H9 (cell line): ENCODE data around the gene ADCY1. TPM values are rescaled to one million over a fixed set of nuclear protein-coding genes. Genes with fewer than 3 reads are reported as not detected.
A peak's percentile ranks its signal among the peaks of the same experiment; 100 is the strongest.
"Not testable (repeated sequence)": the region's sequence is repeated elsewhere in the genome, so short reads cannot be mapped to it uniquely, and the experiment has no call there.

Source experiments
- DNase-seq: peaks from one replicate; pipeline ENCODE4 v3.0.0-alpha.2; 2017
- H2AFZ ChIP-seq: one replicate; pipeline ENCODE4 v1.6.1; 2013; ENCODE audit warnings: mild to moderate bottlenecking, low read length, control low read depth, moderate library complexity
- H2AK5ac ChIP-seq: 2 replicates; pipeline ENCODE4 v1.6.1; 2013; ENCODE audit warnings: low read length, control low read depth, mixed read lengths; ENCODE audit not compliant: insufficient read length
- H2BK120ac ChIP-seq: one replicate; pipeline ENCODE4 v1.6.1; 2013; ENCODE audit warnings: low read depth, mild to moderate bottlenecking, low read length, control low read depth, inconsistent platforms; ENCODE audit not compliant: poor library complexity, severe bottlenecking
- H2BK12ac ChIP-seq: 2 replicates; pipeline ENCODE4 v1.6.1; 2013; ENCODE audit warnings: low read length, control low read depth, mixed read lengths, low read depth; ENCODE audit not compliant: insufficient read length
- H2BK15ac ChIP-seq: 2 replicates; pipeline ENCODE4 v1.6.1; 2013; ENCODE audit warnings: low read depth, low read length, control low read depth
- H2BK20ac ChIP-seq: one replicate; pipeline ENCODE4 v1.6.1; 2013; ENCODE audit warnings: low read depth, mild to moderate bottlenecking, low read length, control low read depth, inconsistent platforms; ENCODE audit not compliant: poor library complexity, severe bottlenecking
- H2BK5ac ChIP-seq: 2 replicates; pipeline ENCODE4 v1.6.1; 2013; ENCODE audit warnings: low read length, control low read depth, mixed read lengths; ENCODE audit not compliant: insufficient read length
- H3K14ac ChIP-seq: 2 replicates; pipeline ENCODE4 v1.6.1; 2013; ENCODE audit warnings: low read length, control low read depth; ENCODE audit not compliant: insufficient read depth
- H3K18ac ChIP-seq: 2 replicates; pipeline ENCODE4 v1.6.1; 2013; ENCODE audit warnings: low read depth, mild to moderate bottlenecking, mixed read lengths, low read length, control low read depth; ENCODE audit not compliant: insufficient read length
- H3K23ac ChIP-seq: 2 replicates; pipeline ENCODE4 v1.6.1; 2013; ENCODE audit warnings: low read length, control low read depth, mixed read lengths, low read depth; ENCODE audit not compliant: insufficient read length
- H3K23me2 ChIP-seq: 2 replicates; pipeline ENCODE4 v1.6.1; 2013; ENCODE audit warnings: low read depth, mild to moderate bottlenecking, mixed read lengths, low read length, control low read depth; ENCODE audit not compliant: insufficient read length, poor library complexity, severe bottlenecking
- H3K27ac ChIP-seq: 2 replicates; pipeline ENCODE4 v1.5.1; 2013; ENCODE audit warnings: low read length, control low read depth, mixed read lengths, low read depth; ENCODE audit not compliant: insufficient read length
- H3K27me3 ChIP-seq: 2 replicates; pipeline ENCODE4 v1.6.1; 2013; ENCODE audit warnings: low read length, control low read depth, inconsistent platforms; ENCODE audit not compliant: insufficient read depth
- H3K4ac ChIP-seq: 2 replicates; pipeline ENCODE4 v1.6.1; 2013; ENCODE audit warnings: low read depth, mild to moderate bottlenecking, control low read depth, inconsistent platforms, low read length, moderate library complexity
- H3K4me1 ChIP-seq: 2 replicates; pipeline ENCODE4 v1.6.1; 2013; ENCODE audit warnings: low read length, control low read depth, inconsistent platforms; ENCODE audit not compliant: insufficient read depth
- H3K4me2 ChIP-seq: 2 replicates; pipeline ENCODE4 v1.6.1; 2013; ENCODE audit warnings: low read length, control low read depth, mixed read lengths; ENCODE audit not compliant: insufficient read length, insufficient read depth
- H3K56ac ChIP-seq: 2 replicates; pipeline ENCODE4 v1.6.1; 2013; ENCODE audit warnings: low read depth, mild to moderate bottlenecking, mixed read lengths, low read length, control low read depth; ENCODE audit not compliant: insufficient read length
- H3K79me1 ChIP-seq: 2 replicates; pipeline ENCODE4 v1.6.1; 2013; ENCODE audit warnings: low read depth, mild to moderate bottlenecking, moderate library complexity, low read length, control low read depth, inconsistent platforms; ENCODE audit not compliant: insufficient read depth, poor library complexity, severe bottlenecking
- H3K79me2 ChIP-seq: 2 replicates; pipeline ENCODE4 v1.6.1; 2013; ENCODE audit warnings: low read length, control low read depth, inconsistent platforms; ENCODE audit not compliant: insufficient read depth
- H3K9ac ChIP-seq: 2 replicates; pipeline ENCODE4 v1.6.1; 2013; ENCODE audit warnings: low read length, control low read depth, mixed read lengths; ENCODE audit not compliant: insufficient read length; ENCODE audit errors: extremely low read depth
- H3K9me3 ChIP-seq: one replicate; pipeline ENCODE4 v1.6.1; 2013; ENCODE audit warnings: low read depth, low read length, inconsistent platforms; ENCODE audit not compliant: control insufficient read depth
- H3T11ph ChIP-seq: one replicate; pipeline ENCODE4 v1.6.1; 2013; ENCODE audit warnings: mild to moderate bottlenecking, low read length, control low read depth, inconsistent platforms
- H4K20me1 ChIP-seq: one replicate; pipeline ENCODE4 v1.6.1; 2013; ENCODE audit not compliant: control insufficient read depth, insufficient read length, insufficient read depth
- H4K5ac ChIP-seq: 2 replicates; pipeline ENCODE4 v1.6.1; 2013; ENCODE audit warnings: low read depth, mild to moderate bottlenecking, mixed read lengths, low read length, control low read depth; ENCODE audit not compliant: insufficient read length
- H4K8ac ChIP-seq: replicated peaks from 2 replicates; pipeline ENCODE4 v1.6.1; 2013; ENCODE audit warnings: low read length, control low read depth, mixed read lengths, low read depth; ENCODE audit not compliant: insufficient read length
- H4K91ac ChIP-seq: 2 replicates; pipeline ENCODE4 v1.6.1; 2013; ENCODE audit warnings: low read depth, mild to moderate bottlenecking, moderate library complexity, mixed read lengths, low read length, control low read depth; ENCODE audit not compliant: insufficient read length
- H3K27ac Mint-ChIP-seq, 3 experiments: 2 replicates in 2 of 3; 3 replicates in 1 of 3; pipeline ENCODE4 v1.8.0; 2020 to 2021; ENCODE audit warnings: mixed read lengths in 3 of 3, mild to moderate bottlenecking in 1 of 3, moderate library complexity in 1 of 3
- H3K27me3 Mint-ChIP-seq: 2 replicates; pipeline ENCODE4 v1.8.0; 2021; ENCODE audit warnings: low read depth, mild to moderate bottlenecking, moderate library complexity, mixed read lengths
- H3K36me3 Mint-ChIP-seq, 3 experiments: 2 replicates in 2 of 3; 3 replicates in 1 of 3; pipeline ENCODE4 v1.8.0; 2020 to 2021; ENCODE audit warnings: low read depth in 3 of 3, mixed read lengths in 3 of 3; ENCODE audit not compliant: insufficient read depth in 1 of 3
- H3K4me1 Mint-ChIP-seq, 2 experiments: 2 replicates each; pipeline ENCODE4 v1.8.0; 2020; ENCODE audit warnings: mixed read lengths in 2 of 2
- H3K4me3 Mint-ChIP-seq, 2 experiments: 2 replicates in 1 of 2; 3 replicates in 1 of 2; pipeline ENCODE4 v1.8.0; 2020 to 2021; ENCODE audit warnings: mild to moderate bottlenecking in 2 of 2, mixed read lengths in 2 of 2, moderate library complexity in 1 of 2
- H3K9me3 Mint-ChIP-seq, 2 experiments: 2 replicates in 1 of 2; 3 replicates in 1 of 2; pipeline ENCODE4 v1.8.0; 2020; ENCODE audit warnings: mild to moderate bottlenecking in 2 of 2, mixed read lengths in 2 of 2, moderate library complexity in 1 of 2
- CTCF ChIP-seq: fragments of 200-600 bp; sonication (generic); conservative IDR thresholded peaks from 3 replicates; pipeline ENCODE4 v1.8.0; 2021; ENCODE audit warnings: antibody characterized with exemption, mild to moderate bottlenecking
- WGBS: extraction: QIAGEN DNeasy Blood & Tissue Kit; methylation state at CpG from one replicate; pipeline ENCODE4 v1.1.7; 2013; ENCODE audit warnings: missing lambda C conversion rate, low lambda C conversion rate, mixed read lengths; ENCODE audit not compliant: insufficient read length; ENCODE audit errors: extremely low coverage; 5-methylcytosine and 5-hydroxymethylcytosine counted together
- total RNA-seq: library from RNA; stranded (reverse); gene quantifications from 2 replicates; pipeline ENCODE4 v1.2.1, GENCODE V29; 2021

ADCY1 gene
- total RNA-seq, 1 experiment from 2014 or later = 21.6 TPM

GRCh38 chr7:45721686-45722598 lies 147.8 kb downstream of the ADCY1 start:
- Histone ChIP-seq H2BK5ac (no peak overlapping the region), H2BK15ac (no peak overlapping the region), H3K14ac (no peak overlapping the region; the same call in 1 of the 2 replicates), H3K23ac (no peak overlapping the region), H4K91ac (no peak overlapping the region), H3K9ac (no peak overlapping the region), H2AFZ (no peak overlapping the region), H3K79me2 (no peaks in the 10 kb centered on the region), H4K8ac (no peak overlapping the region), H3K4me1 (no peaks in the 10 kb centered on the region), H2AK5ac (no peak overlapping the region), H3K27me3 (no peaks in the 10 kb centered on the region), H3K4ac (no peak overlapping the region), H3K23me2 (no peaks in the 10 kb centered on the region), H4K5ac (no peak overlapping the region), H3T11ph (no peak overlapping the region), H4K20me1 (no peaks in the 10 kb centered on the region), H3K56ac (no peak overlapping the region), H3K9me3 (no peaks in the 10 kb centered on the region), H3K27ac (no peak overlapping the region), H3K4me2 (no peak overlapping the region), H3K79me1 (no peaks in the 10 kb centered on the region), H2BK120ac (no peak overlapping the region), H2BK20ac (no peak overlapping the region), H3K18ac (no peak overlapping the region), H2BK12ac (no peak overlapping the region)
- Mint-ChIP-seq H3K4me3 (no peak overlapping the region), H3K36me3 (peaks cover 25 to 33% (median 32%) of the 10 kb centered on the region in 3 experiments), H3K9me3 (peaks cover 3% of the 10 kb centered on the region in 2 experiments; a peak in 2 of 5 replicates), H3K4me1 (peaks cover 0 to 11% of the 10 kb centered on the region in 2 experiments; a peak in 2 of 4 replicates), H3K27ac (no peak overlapping the region), H3K27me3 (no peaks in the 10 kb centered on the region)
- peak; percentile 28 for DNase-seq
- peak; percentile 47; the same call in 2 of the 3 replicates for TF ChIP-seq CTCF
- WGBS = no CpG with 5 or more reads among the region's 22 CpGs

- not testable (repeated sequence) for H2AFZ ChIP-seq, H3K56ac ChIP-seq, H3K27ac ChIP-seq, H2BK20ac ChIP-seq, H4K8ac ChIP-seq, H3K4ac ChIP-seq, H3K4me2 ChIP-seq, H3K79me2 ChIP-seq, H3K18ac ChIP-seq, H2AK5ac ChIP-seq, H3K23me2 ChIP-seq, H3K4me3 Mint-ChIP-seq, H3K14ac ChIP-seq, DNase-seq, H3K23ac ChIP-seq, H4K5ac ChIP-seq, H4K91ac ChIP-seq, H3T11ph ChIP-seq, H3K4me1 ChIP-seq, H3K27me3 ChIP-seq, H3K27ac Mint-ChIP-seq, H3K27me3 Mint-ChIP-seq, H2BK120ac ChIP-seq, H3K9ac ChIP-seq, H3K79me1 ChIP-seq, H3K9me3 ChIP-seq, H2BK12ac ChIP-seq, H3K9me3 Mint-ChIP-seq, H4K20me1 ChIP-seq, H2BK15ac ChIP-seq, H2BK5ac ChIP-seq
- H3K4me1 Mint-ChIP-seq = peaks cover 0 to 11% of the 10 kb centered on the region in 2 experiments; a peak in 2 of 4 replicates
- H3K36me3 Mint-ChIP-seq = peaks cover 35 to 47% (median 46%) of the 10 kb centered on the region in 3 experiments
- no CpG with 5 or more reads among the region's 2 CpGs for WGBS
Observed at GRCh38 chr7:45725231-45725630, 151.1 kb downstream of the ADCY1 start.
